Rectal smooth muscle tissue (tissue), 1 donor: Measurements from ENCODE around the gene C16orf87.

Experiments
- H3K27ac ChIP-seq: one replicate; pipeline ENCODE4 v1.7.0; 2013; ENCODE audit warnings: low read depth, low read length, inconsistent platforms
- H3K27me3 ChIP-seq: one replicate; pipeline ENCODE4 v1.7.0; 2013; ENCODE audit warnings: low read length; ENCODE audit not compliant: control insufficient read depth, insufficient read depth
- H3K36me3 ChIP-seq: one replicate; pipeline ENCODE4 v1.7.0; 2013; ENCODE audit warnings: low read length; ENCODE audit not compliant: control insufficient read depth, insufficient read depth
- H3K4me1 ChIP-seq: one replicate; pipeline ENCODE4 v1.7.0; 2013; ENCODE audit warnings: low read length; ENCODE audit not compliant: control insufficient read depth, insufficient read depth
- H3K4me3 ChIP-seq: one replicate; pipeline ENCODE4 v1.7.0; 2013; ENCODE audit warnings: low read length
- H3K9ac ChIP-seq: one replicate; pipeline ENCODE4 v1.7.0; 2013; ENCODE audit warnings: low read length

C16orf87 gene

DNA sequence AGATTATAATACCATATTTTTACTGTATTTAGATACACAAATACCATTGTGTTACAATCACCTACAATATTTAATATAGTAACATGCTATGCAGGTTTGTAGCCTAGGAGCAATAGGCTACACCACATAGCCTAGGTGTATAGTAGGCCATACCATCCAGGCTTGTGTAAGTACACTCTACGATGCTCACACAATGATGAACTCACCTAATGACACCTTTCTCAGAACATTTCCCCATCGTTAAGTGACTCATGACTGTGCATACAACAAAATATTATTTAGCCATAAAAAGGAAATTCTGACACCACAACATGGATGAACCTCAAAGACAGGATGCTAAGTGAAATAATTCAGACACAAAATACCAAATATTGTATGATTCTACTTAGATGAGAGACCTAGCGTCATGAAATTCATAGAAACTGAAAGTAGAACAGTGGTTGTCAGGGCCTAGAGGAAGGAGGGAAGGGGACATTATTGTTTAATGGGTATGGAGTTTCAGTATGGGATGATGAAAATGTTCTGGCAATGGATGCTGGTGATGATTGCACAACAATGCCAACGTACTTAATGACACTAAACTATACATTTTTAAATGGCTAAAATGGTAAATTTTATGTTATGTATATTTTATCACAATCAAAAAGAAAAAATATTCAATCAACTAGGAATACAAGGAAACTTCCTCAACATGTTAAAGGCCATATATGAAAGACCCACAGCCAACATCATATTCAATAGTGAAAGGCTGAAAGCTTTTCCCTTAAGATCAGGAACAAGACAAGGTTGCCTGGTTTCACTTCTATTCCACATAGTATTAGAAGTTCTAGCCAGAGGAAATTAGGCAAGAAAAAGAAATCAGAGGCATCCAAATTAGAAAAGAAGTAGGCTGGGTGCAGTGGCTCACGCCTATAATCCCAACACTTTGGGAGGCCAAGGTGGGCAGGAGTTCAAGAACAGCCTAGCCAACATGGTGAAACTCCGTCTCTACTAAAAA is 5.9 kb upstream of the C16orf87 start:
- H3K27ac ChIP-seq = no peak overlapping the region
- H3K27me3 ChIP-seq = no peaks in the 10 kb centered on the region
- H3K4me3 ChIP-seq = no peak overlapping the region
- H3K9ac ChIP-seq = no peak overlapping the region
- no peaks in the 10 kb centered on the region for H3K4me1 ChIP-seq
- no peaks in the 10 kb centered on the region for H3K36me3 ChIP-seq

DNA sequence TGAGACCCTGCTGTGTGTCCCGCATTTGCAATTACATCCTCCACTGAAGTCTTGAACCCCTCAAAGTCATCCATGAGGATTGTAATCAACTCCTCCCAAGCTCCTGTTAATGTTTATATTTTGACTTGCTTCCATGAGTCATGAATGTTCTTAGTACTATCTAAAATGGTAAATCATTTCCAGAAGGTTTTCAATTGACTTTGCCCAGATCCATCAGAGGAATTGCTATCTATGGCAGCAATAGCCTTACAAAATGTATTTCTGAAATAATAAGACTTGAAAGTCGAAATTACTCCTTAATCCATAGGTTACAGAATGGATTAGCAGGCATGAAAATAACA is 2.5 kb upstream of the C16orf87 start:
- Histone ChIP-seq H3K27ac (no peak overlapping the region), H3K4me1 (peaks cover 6% of the 10 kb centered on the region), H3K27me3 (no peaks in the 10 kb centered on the region), H3K36me3 (no peaks in the 10 kb centered on the region), H3K9ac (no peak overlapping the region), H3K4me3 (no peak overlapping the region)

DNA sequence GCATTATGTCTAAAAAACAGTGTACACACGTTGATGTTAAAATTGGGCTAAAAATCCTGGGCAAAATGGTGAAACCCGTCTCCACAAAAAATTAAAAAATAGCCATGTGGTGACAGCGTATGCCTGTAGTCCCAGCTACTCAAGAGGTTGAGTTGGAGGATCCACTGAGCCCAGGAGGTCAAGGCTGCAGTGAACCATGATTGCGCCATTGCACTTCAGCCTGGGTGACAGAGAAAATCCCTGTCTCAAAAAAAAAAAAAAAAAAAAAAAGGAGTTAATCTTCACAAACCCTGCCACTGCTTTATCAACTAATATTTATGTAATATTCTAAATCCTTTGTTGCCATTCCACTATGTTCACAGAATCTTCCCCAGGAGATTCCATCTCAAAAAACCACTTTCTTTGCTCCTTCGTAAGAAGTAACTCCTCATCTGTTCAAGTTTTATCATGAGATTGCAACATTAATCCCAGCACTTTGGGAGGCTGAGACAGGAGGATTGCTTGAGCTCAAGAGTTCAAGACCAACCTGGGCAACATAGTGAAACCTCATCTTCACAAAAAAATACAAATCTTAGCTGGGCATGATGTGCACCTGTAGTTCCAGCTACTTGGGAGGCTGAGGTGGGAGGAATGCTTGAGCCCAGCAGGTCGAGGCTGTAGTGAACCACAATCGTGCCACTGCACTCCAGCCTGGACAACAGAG is 1.9 kb upstream of the C16orf87 start:
- H3K27ac ChIP-seq = no peak overlapping the region
- H3K27me3 ChIP-seq = no peaks in the 10 kb centered on the region
- H3K4me1 ChIP-seq = peaks cover 6% of the 10 kb centered on the region
- no peak overlapping the region for H3K4me3 ChIP-seq
- H3K9ac ChIP-seq = no peak overlapping the region
- H3K36me3 ChIP-seq = no peaks in the 10 kb centered on the region

DNA sequence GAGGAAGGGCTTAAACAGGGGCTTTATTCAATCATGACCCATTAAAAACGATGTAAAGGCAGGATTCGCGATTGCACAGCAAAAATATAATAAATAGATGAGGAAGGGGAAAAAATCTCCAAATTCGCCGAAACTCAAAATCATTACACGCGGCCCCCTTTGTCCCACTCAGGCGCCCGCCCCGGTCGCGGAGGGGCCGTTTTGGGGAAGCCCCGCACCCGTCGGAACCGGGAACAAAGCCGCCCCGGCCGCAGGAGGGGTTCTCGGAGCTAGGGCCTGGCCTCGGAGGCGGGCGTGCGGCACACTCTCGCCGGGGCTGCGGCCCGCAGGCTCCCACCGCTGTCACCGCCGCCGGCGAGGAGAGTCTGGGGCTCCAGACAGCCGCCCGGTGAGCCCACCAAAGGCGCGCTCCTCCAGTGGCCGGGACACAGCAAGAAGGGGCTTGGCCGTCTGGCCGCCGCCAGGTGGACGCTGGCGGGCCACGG is 521 bp downstream of the C16orf87 start:
- no peaks in the 10 kb centered on the region for H3K27me3 ChIP-seq
- H3K4me3 ChIP-seq = peak overlapping the region; percentile 85
- H3K4me1 ChIP-seq = peaks cover 6% of the 10 kb centered on the region
- peak overlapping the region; percentile 62 for H3K9ac ChIP-seq
- H3K27ac ChIP-seq = peak overlapping the region; percentile 83
- no peaks in the 10 kb centered on the region for H3K36me3 ChIP-seq

DNA sequence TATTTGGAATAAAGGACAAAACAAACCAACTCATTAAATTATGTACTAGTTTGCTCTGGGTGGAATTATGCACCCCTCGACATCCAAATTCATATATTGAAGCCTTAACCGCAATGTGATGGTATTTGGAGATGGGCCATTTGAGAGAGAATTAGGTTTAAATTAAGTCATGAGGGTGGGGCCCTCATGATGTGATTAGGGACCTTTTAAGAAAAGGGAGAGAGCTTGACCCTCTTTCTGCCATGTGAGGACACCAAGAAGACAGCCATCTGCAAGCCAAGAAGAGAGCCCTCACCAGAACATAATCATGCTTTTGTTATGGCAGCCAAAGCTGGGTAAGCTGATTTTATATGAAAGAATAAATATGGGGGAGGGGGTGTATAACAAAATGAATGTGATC is 2.0 kb downstream of the C16orf87 start:
- Histone ChIP-seq H3K27ac (no peak overlapping the region), H3K4me1 (peaks cover 6% of the 10 kb centered on the region), H3K27me3 (no peaks in the 10 kb centered on the region), H3K9ac (no peak overlapping the region), H3K4me3 (no peak overlapping the region), H3K36me3 (no peaks in the 10 kb centered on the region)

DNA sequence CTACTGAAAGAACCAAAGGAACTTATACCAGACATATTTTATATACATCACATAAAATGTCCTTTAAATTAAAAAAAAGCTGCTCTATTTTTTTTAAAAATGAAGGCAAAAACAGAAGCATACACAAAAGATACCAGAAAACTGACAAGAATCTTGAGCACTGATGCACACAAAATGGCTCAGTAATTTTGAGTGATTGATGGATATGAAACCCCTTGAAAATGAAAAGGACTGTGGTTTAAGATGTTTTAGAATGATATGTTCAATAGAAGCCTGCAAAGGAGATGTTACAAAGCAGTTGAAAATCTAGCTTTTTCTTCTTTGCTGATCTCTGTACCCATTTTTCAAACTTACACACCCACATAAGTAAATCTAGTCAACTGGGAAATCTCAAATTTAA is 2.7 kb downstream of the C16orf87 start:
- no peak overlapping the region for H3K9ac ChIP-seq
- H3K36me3 ChIP-seq = no peaks in the 10 kb centered on the region
- H3K27ac ChIP-seq = no peak overlapping the region
- H3K27me3 ChIP-seq = no peaks in the 10 kb centered on the region
- H3K4me3 ChIP-seq = no peak overlapping the region
- H3K4me1 ChIP-seq = peaks cover 6% of the 10 kb centered on the region

DNA sequence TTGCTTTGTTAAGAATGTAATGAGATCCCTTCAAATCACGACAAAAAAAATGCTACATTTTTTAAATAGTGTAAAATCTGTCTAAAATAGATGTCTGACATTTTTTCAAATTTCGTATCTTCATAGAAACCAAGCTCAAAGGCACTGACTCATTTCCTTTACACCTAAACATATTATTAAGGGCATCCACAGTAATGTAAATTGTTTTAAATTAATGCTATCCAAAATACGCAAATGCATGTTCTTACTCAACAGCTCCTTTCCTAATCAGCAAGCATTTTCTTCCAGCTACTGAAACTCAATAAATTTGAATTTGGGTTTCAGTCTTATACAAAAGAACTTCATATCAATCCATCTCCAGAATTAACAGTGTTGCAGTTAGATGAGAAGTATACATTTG is 4.3 kb downstream of the C16orf87 start:
- Histone ChIP-seq H3K27me3 (no peaks in the 10 kb centered on the region), H3K4me1 (peaks cover 9% of the 10 kb centered on the region), H3K9ac (no peak overlapping the region), H3K36me3 (no peaks in the 10 kb centered on the region), H3K27ac (no peak overlapping the region), H3K4me3 (no peak overlapping the region)

DNA sequence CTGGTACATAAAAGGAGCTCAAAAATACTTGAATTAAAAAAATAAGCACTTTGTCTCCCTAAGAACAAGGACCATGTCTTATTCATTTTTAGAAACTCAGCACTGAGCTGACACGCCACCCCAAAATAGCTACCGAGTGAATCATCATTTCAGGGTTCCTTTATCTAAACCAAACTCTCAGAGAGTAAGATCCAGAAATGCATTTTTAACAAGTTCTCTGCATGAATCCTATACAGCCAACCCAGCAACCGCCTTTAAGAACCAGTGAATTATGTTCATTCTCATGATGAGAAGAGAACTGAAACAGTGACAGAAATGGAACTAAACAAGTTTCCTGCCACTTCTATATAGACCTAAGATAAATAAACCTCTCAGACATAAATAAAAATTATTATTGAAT is 8.7 kb downstream of the C16orf87 start:
- Histone ChIP-seq H3K36me3 (no peaks in the 10 kb centered on the region), H3K9ac (no peak overlapping the region), H3K4me1 (peaks cover 3% of the 10 kb centered on the region), H3K27ac (no peak overlapping the region), H3K4me3 (no peak overlapping the region), H3K27me3 (no peaks in the 10 kb centered on the region)

DNA sequence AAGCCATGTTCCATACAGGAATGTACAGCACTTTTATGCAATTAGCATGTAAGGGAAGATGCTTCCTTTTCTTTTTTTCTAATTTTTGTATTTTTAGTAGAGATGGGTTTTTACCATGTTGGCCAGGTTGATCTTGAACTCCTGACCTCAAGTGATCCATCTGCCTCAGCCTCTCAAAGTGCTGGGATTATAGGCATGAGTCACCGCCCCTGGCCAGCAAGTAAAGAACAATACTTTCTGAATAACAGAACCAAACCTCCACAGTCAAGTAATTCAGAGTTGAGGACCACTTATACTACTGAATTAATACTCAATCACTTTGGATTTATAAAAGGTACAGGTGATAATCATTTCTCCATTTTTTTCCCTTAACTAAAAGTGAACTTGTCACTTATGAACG is 13.0 kb downstream of the C16orf87 start:
- H3K36me3 ChIP-seq = no peaks in the 10 kb centered on the region
- no peaks in the 10 kb centered on the region for H3K27me3 ChIP-seq
- no peak overlapping the region for H3K4me3 ChIP-seq
- peaks cover 3% of the 10 kb centered on the region for H3K4me1 ChIP-seq
- H3K27ac ChIP-seq = no peak overlapping the region
- no peak overlapping the region for H3K9ac ChIP-seq

DNA sequence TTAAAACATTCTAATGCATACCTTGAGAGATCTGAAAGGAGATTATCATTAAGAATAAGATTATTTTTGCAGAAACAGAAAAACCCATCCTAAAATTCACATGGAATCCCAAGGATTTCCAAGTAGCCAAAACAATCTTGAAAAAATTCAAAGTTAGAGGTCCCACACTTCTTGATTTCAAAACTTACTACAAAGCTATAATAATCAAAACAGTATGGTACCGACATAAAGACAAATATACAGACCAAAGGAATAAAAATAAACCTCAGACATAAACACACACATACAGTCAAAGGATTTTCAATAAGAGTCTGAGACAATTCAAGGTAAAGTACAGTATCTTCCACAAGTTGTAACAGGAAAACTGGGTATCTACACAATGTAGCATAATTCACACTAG is 16.2 kb downstream of the C16orf87 start:
- Histone ChIP-seq H3K27me3 (no peaks in the 10 kb centered on the region), H3K4me3 (no peak overlapping the region), H3K27ac (no peak overlapping the region), H3K9ac (no peak overlapping the region), H3K4me1 (no peaks in the 10 kb centered on the region), H3K36me3 (no peaks in the 10 kb centered on the region)

DNA sequence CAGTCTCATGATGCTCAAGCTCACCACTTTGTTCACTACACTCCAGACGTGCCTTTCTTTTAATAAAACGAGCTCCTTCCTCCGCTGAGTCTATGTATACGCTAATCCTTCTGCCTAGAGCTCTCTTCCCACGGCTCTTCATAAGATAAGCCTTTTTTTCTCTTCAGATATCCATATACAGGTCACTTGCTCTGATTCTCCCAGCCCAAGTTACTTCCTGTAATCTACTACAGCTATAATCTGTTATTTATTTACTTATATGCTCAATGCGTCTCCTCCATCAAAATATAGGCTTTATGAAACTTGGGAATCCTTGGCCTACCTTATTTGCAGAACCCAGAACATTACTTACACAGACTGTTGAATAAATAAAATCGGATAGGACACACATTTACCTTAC is 17.4 kb downstream of the C16orf87 start:
- no peak overlapping the region for H3K4me3 ChIP-seq
- no peak overlapping the region for H3K27ac ChIP-seq
- no peak overlapping the region for H3K9ac ChIP-seq
- H3K36me3 ChIP-seq = no peaks in the 10 kb centered on the region
- no peaks in the 10 kb centered on the region for H3K4me1 ChIP-seq
- no peaks in the 10 kb centered on the region for H3K27me3 ChIP-seq

DNA sequence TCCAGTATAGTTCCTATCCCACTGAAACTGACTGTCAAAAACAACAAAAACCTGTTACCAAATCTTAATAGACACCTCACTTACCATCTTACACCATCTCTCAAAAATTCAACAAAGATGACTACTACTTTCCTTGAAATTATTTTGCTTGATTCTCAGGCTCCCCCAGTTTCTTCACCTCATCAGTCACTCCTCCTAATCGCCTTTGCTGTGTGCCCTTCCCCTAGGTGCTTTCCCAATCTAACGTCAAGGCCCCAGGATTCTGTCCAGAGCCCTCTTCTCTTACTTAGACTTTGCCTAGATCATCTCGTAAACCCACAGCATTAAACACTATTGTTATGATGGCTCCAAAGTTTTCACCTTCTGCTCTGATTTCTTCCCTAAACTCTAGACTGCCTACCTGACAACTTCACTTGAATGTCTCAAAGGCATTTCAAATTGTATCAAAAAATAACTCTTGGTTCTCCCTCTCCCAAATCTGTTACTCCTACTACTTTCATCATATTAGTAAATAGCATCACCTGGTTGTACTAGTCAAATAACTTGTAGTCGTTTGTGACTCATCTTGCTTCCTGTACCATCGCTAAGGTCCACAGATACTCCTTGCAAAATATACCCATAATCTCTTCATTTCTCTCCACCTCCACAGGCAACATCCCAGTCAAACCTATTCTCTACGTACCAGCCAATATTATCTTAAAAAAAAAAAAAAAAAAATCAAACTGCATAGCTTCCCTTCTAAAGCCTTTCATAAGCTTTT is 18.0 kb downstream of the C16orf87 start:
- Histone ChIP-seq H3K4me1 (no peaks in the 10 kb centered on the region), H3K27ac (no peak overlapping the region), H3K4me3 (no peak overlapping the region), H3K9ac (no peak overlapping the region), H3K36me3 (no peaks in the 10 kb centered on the region), H3K27me3 (no peaks in the 10 kb centered on the region)
